ENCODE results near the gene KIR2DL1.
"Not testable (repeated sequence)": the region's sequence is repeated elsewhere in the genome, so short reads cannot be mapped to it uniquely, and the experiment has no call there.

The KIR2DL1 gene

GRCh38 chr19:54771018-54771960 is 1.7 kb downstream of the KIR2DL1 start:
- not testable (repeated sequence) for DNase-seq

- not testable (repeated sequence) for DNase-seq
Observed at GRCh38 chr19:54772666-54773065, 3.1 kb downstream of the KIR2DL1 start.

DNA sequence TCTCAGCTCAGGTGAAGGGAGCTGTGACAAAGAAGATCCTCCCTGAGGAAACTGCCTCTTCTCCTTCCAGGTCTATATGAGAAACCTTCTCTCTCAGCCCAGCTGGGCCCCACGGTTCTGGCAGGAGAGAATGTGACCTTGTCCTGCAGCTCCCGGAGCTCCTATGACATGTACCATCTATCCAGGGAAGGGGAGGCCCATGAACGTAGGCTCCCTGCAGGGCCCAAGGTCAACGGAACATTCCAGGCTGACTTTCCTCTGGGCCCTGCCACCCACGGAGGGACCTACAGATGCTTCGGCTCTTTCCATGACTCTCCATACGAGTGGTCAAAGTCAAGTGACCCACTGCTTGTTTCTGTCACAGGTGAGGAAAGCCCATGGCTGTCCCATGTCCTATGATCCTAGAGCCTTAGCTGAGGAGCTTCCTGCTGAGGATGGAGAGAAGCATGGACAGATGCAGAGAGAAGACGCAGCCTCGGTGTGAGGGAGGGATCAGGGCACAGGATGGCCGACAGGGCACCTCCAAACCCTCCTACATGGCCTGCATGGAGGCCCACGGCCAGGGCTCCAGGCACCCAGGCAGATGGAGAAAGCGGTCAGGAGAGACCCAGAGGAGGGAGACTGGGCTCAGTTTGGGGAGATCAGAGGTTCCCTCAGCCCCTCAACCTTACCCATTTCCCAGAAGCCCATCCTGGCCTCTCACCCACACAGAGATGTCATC is 5.7 kb downstream of the KIR2DL1 start:
- DNase-seq = not testable (repeated sequence)

DNA sequence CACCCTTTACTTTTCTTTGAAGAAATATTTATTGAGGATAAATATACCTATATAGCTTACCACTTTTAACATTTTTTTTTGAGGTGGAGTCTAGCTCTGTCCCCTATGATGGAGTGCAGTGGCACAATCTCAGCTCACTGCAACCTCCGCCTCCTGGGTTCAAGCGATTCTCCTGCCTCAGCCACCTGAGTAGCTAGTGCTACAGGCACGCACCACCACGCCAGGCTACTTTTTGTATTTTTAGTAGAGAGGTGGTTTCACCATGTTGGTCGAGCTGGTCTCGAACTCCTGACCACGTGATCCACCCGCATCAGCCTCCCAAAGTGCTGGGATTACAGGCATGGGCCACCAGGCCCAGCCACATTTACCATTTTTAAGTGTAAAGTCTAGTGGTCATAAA is 6.2 kb downstream of the KIR2DL1 start:
- DNase-seq = not testable (repeated sequence)

DNA sequence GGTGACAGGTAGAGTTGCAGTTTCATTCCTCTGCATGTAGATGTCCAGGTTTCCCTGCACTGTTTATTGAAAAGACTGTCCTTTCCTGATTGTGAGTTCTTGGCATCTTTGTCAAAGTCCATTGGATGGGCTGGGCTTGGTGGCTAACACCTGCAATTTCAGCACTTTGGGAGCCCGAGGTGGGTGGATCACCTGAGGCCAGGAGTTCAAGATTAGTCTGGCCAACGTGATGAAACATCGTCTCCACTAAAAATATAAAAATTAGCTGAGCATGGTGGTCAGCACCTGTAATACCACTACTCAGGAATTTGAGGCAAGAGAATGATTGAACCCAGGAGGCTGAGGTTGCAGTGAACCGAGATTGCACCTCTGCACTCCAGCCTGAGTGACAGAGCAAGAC is 8.3 kb downstream of the KIR2DL1 start:
- not testable (repeated sequence) for DNase-seq

- DNase-seq = not testable (repeated sequence)
Observed at GRCh38 chr19:54778896-54779295, 9.3 kb downstream of the KIR2DL1 start.

DNA sequence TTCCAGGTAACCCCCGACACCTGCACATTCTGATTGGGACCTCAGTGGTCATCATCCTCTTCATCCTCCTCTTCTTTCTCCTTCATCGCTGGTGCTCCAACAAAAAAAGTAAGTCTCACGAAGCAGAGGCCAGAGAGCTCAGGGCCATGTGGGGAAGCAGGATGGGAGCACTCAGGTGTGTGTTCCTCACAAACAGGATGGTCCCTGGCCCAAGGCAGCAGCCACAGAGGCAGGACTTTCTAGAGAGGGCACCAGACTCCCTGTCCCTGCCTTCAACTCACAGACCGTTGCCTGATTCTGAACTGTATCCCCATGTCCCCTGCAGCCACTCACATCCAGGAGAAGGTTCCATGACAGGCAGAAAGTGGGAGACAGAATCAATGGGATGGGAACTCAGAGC is 13.3 kb downstream of the KIR2DL1 start:
- not testable (repeated sequence) for DNase-seq

- DNase-seq = not testable (repeated sequence)
Observed at GRCh38 chr19:54786091-54786723, 16.6 kb downstream of the KIR2DL1 start.

DNA sequence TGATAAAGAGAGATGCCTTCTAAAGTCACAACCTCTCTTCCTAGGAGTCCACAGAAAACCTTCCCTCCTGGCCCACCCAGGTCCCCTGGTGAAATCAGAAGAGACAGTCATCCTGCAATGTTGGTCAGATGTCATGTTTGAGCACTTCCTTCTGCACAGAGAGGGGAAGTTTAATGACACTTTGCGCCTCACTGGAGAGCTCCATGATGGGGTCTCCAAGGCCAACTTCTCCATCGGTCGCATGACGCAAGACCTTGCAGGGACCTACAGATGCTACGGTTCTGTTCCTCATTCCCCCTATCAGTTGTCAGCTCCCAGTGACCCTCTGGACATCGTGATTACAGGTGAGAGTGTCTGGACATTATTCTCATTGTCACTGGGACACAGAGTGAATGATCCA is 18.6 kb downstream of the KIR2DL1 start:
- not testable (repeated sequence) for DNase-seq

DNA sequence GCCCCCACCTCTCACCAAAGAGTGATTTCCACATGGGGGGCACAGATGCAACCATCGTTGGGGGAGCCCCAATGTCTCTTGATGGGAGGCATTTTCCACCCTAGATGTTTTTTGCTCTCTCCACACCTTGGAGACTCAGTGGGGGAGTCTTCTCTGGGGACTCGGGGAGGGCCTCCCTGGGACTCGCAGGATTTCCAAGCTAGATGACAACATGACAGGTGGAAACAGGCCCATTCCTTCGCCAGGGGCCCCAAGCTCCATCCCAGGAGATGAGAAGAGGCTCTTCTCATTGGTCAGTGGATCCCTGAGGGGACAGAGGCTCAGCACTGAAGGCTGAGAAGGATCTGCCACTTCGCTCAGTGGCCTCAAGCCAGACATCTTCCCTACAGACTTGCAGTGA is 21.1 kb downstream of the KIR2DL1 start:
- DNase-seq = no peak

- DNase-seq = no peak
Observed at GRCh38 chr19:54791476-54791875, 21.9 kb downstream of the KIR2DL1 start.

DNA sequence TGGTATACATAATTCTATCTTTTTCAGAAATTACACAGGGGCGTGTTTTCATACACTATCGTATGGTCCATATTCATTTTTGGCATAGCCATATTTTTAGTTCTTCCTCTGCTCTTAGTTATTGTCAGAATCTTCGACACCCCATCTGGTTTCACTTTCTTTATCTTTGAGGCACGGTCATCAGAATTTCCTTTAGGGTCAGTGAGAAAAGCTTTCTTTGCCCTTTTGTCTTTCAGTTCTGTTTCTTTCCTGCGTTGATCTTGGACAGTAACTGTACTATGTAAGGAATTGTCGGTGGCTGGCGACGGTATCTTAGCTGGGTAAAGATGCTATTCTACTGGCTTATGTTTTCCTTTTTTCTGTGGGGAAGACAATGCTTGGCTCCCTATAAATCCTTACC is 23.2 kb downstream of the KIR2DL1 start:
- DNase-seq = no peak

- DNase-seq = no peak
Observed at GRCh38 chr19:54795758-54796157, 26.2 kb downstream of the KIR2DL1 start.

- DNase-seq = no peak
Observed at GRCh38 chr19:54803410-54803809, 33.8 kb downstream of the KIR2DL1 start, which contains the start of gene KIR2DL4. Gene KIR2DL4 (plus strand): TSS chr19:54803610. CDS start chr19:54803652, 42 bp downstream.

DNA sequence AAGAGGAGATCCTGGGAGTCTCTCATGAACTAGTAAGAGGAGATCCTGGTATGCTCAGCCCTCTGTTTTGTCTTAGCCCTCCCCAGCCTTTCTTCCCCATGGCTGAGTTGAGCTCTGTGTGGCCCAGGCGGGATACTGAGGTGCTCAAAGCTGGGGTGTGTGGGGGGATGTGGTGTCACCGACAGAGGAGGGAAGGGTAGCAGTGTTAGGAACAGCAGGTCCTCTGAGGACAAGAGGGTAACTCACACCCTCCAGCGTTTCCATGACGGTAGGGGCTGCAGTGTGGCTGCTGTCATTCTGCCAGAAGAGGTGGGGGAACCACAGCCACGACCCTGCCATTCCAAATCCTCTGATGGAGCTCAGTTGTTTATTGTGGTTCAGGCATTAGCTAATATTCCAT is 34.5 kb downstream of the KIR2DL1 start:
- no peak for DNase-seq

DNA sequence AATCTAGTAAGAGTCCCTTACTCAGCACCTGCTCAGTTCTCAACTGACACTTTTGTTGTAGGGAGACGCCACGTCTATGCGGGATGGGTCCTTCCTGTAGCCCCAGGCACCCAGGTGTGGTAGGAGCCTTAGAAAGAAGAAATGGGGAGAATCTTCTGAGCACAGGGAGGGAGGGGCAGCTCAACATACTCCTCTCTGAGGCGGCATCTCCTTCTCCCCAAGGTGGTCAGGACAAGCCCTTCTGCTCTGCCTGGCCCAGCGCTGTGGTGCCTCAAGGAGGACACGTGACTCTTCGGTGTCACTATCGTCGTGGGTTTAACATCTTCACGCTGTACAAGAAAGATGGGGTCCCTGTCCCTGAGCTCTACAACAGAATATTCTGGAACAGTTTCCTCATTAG is 35.0 kb downstream of the KIR2DL1 start:
- no peak for DNase-seq

GRCh38 chr19:54805665-54806515 is 36.3 kb downstream of the KIR2DL1 start:
- no peak for DNase-seq

- no peak for DNase-seq
Observed at GRCh38 chr19:54806516-54806838, 36.9 kb downstream of the KIR2DL1 start.

- not testable (repeated sequence) for DNase-seq
Observed at GRCh38 chr19:54814571-54814970, 45.0 kb downstream of the KIR2DL1 start.

DNA sequence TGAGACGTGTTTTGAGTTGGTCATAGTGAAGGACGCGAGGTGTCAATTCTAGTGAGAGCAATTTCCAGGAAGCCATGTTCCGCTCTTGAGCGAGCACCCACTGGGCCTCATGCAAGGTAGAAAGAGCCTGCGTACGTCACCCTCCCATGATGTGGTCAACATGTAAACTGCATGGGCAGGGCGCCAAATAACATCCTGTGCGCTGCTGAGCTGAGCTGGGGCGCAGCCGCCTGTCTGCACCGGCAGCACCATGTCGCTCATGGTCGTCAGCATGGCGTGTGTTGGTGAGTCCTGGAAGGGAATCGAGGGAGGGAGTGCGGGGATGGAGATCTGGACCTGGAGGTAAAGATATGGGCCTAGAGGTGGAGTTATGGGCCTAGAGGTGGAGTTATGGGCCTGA is 46.7 kb downstream of the KIR2DL1 start, which contains the start of gene KIR3DL1:
Gene KIR3DL1 (plus strand): TSS at position 218 of the 400 bp plus-strand sequence.
- not testable (repeated sequence) for DNase-seq

DNA sequence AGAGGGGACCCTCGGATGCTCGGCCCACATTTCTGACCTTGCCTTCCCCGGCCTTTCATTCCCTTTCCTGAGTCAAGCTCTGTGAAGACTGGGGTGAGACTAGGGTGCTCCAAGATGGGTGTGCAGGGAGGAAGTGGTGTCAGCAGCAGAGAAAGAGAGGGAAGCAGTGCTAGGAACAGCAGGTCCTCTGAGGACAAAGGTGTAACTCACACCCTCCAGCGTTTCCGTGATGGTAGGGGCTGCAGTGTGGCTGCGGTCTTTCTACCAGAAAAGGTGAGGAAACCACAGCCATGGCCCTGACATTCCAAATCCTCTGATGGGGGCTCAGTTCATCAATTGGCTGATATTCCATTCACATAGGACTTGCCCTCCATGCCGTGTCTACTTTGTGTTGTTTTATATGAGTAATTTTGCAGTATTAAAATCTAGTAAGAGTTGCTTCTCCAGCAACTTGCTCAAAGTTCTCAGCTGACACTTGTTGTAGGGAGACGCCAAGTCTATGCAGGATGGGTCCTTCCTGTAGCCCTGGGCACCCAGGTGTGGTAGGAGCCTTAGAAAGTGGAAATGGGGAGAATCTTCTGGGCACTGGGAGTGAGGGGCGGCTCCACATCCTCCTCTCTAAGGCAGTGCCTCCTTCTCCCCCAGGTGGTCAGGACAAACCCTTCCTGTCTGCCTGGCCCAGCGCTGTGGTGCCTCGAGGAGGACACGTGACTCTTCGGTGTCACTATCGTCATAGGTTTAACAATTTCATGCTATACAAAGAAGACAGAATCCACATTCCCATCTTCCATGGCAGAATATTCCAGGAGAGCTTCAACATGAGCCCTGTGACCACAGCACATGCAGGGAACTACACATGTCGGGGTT is 48.3 kb downstream of the KIR2DL1 start:
- DNase-seq = no peak

Measured in cortex of kidney (tissue), 1 donor.